GM21576 (cell line): ENCODE results near the gene EYA3.

ENCODE experiments used
- ATAC-seq: cut with Tn5 transposase; IDR thresholded peaks from one replicate; pipeline ENCODE4 v1.9.1; 2021; ENCODE audit warnings: mild to moderate bottlenecking, moderate library complexity; ENCODE audit not compliant: unreplicated experiment

EYA3 gene

GRCh38 chr1:28074892-28075511, 13.4 kb downstream of the EYA3 start:
- no peak for ATAC-seq

GRCh38 chr1:28073867-28074266, 14.5 kb downstream of the EYA3 start:
- no peak for ATAC-seq

GRCh38 chr1:28071813-28072212, 16.6 kb downstream of the EYA3 start:
- no peak for ATAC-seq

- no peak for ATAC-seq
These were observed 17.5 kb downstream of the EYA3 start for GRCh38 chr1:28070725-28071593.

GRCh38 chr1:28067523-28068090, 20.8 kb downstream of the EYA3 start:
- ATAC-seq, result no peak

- ATAC-seq, result no peak
These were observed 21.8 kb downstream of the EYA3 start for GRCh38 chr1:28066393-28067154.

- no peak for ATAC-seq
These were observed 24.3 kb downstream of the EYA3 start for GRCh38 chr1:28064064-28064463.

- no peak for ATAC-seq
These were observed 25.6 kb downstream of the EYA3 start for GRCh38 chr1:28062806-28063205.

GRCh38 chr1:28058971-28059878, 29.2 kb downstream of the EYA3 start:
- ATAC-seq, result no peak

GRCh38 chr1:28058168-28058567, 30.2 kb downstream of the EYA3 start:
- no peak for ATAC-seq

GRCh38 chr1:28056129-28056925, 32.1 kb downstream of the EYA3 start:
- ATAC-seq, result no peak

GRCh38 chr1:28050776-28051175, 37.6 kb downstream of the EYA3 start:
- ATAC-seq, result no peak

GRCh38 chr1:28046716-28047115, 41.7 kb downstream of the EYA3 start:
- ATAC-seq, result no peak

GRCh38 chr1:28045777-28046176, 42.6 kb downstream of the EYA3 start:
- ATAC-seq, result no peak

- ATAC-seq, result no peak
These were observed 44.0 kb downstream of the EYA3 start for GRCh38 chr1:28044399-28044798.

GRCh38 chr1:28039341-28039740, 49.1 kb downstream of the EYA3 start:
- no peak for ATAC-seq

GRCh38 chr1:28037946-28038345, 50.5 kb downstream of the EYA3 start:
- ATAC-seq, result no peak

GRCh38 chr1:28037206-28037605, 51.2 kb downstream of the EYA3 start:
- ATAC-seq, result no peak

GRCh38 chr1:28036431-28036830, 52.0 kb downstream of the EYA3 start:
- ATAC-seq, result no peak
